Fibroblast of mammary gland (primary cell): ENCODE data around the gene FBN1.
A peak's percentile ranks its signal among the peaks of the same experiment; 100 is the strongest.

Experiments
- DNase-seq: peaks from one replicate; pipeline ENCODE4 v3.0.0-alpha.2; 2010; ENCODE audit warnings: low read depth
- H3K4me3 ChIP-seq: 2 replicates; pipeline ENCODE4 v1.5.1; 2011; ENCODE audit warnings: low read depth, mild to moderate bottlenecking, low read length, moderate library complexity; ENCODE audit not compliant: control insufficient read depth
- CTCF ChIP-seq: conservative IDR thresholded peaks from 2 replicates; pipeline ENCODE4 v1.5.1; 2011; ENCODE audit warnings: low read depth, low read length, inconsistent platforms; ENCODE audit not compliant: control insufficient read depth, insufficient read depth

Gene FBN1

GRCh38 chr15:48510976-48511375, 134.5 kb downstream of the FBN1 start:
- no peak for TF ChIP-seq CTCF
- no peak overlapping the region for H3K4me3 ChIP-seq
- DNase-seq: peak; percentile 53

GRCh38 chr15:48507416-48508065, 138.0 kb downstream of the FBN1 start:
- peak; percentile 87 for TF ChIP-seq CTCF

GRCh38 chr15:48505067-48505466, 140.4 kb downstream of the FBN1 start:
- H3K4me3 ChIP-seq: no peak overlapping the region
- TF ChIP-seq CTCF: no peak
- no peak for DNase-seq

More at GRCh38 chr15:48507416-48508065, 138.0 kb downstream of the FBN1 start:
- peak; percentile 81 for DNase-seq
- H3K4me3 ChIP-seq: no peak overlapping the region

- no peak for TF ChIP-seq CTCF
- no peak overlapping the region for H3K4me3 ChIP-seq
- DNase-seq: no peak
Measured at GRCh38 chr15:48501208-48501607, 144.3 kb downstream of the FBN1 start.

- no peak for TF ChIP-seq CTCF
- no peak for DNase-seq
- H3K4me3 ChIP-seq: no peak overlapping the region
Measured at GRCh38 chr15:48500595-48500994, 144.9 kb downstream of the FBN1 start.

GRCh38 chr15:48499978-48500377, 145.5 kb downstream of the FBN1 start:
- no peak for DNase-seq
- TF ChIP-seq CTCF: no peak

GRCh38 chr15:48498828-48499227, 146.7 kb downstream of the FBN1 start:
- no peak overlapping the region for H3K4me3 ChIP-seq
- DNase-seq: no peak
- no peak for TF ChIP-seq CTCF

More at GRCh38 chr15:48499978-48500377, 145.5 kb downstream of the FBN1 start:
- H3K4me3 ChIP-seq: no peak overlapping the region
